ENCODE data around the gene FAM120B. TPM values are rescaled to one million over a fixed set of nuclear protein-coding genes. Genes with fewer than 3 reads are reported as not detected.
"Not testable (repeated sequence)": the region's sequence is repeated elsewhere in the genome, so short reads cannot be mapped to it uniquely, and the experiment has no call there.

Gene FAM120B, protein sequence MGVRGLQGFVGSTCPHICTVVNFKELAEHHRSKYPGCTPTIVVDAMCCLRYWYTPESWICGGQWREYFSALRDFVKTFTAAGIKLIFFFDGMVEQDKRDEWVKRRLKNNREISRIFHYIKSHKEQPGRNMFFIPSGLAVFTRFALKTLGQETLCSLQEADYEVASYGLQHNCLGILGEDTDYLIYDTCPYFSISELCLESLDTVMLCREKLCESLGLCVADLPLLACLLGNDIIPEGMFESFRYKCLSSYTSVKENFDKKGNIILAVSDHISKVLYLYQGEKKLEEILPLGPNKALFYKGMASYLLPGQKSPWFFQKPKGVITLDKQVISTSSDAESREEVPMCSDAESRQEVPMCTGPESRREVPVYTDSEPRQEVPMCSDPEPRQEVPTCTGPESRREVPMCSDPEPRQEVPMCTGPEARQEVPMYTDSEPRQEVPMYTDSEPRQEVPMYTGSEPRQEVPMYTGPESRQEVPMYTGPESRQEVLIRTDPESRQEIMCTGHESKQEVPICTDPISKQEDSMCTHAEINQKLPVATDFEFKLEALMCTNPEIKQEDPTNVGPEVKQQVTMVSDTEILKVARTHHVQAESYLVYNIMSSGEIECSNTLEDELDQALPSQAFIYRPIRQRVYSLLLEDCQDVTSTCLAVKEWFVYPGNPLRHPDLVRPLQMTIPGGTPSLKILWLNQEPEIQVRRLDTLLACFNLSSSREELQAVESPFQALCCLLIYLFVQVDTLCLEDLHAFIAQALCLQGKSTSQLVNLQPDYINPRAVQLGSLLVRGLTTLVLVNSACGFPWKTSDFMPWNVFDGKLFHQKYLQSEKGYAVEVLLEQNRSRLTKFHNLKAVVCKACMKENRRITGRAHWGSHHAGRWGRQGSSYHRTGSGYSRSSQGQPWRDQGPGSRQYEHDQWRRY
- 10 to 100 TPM; 33.4 to 40.2 (median 38.0) TPM for polyA plus RNA-seq (ENCODE audit: insufficient read length in 4 of 4)

DNA sequence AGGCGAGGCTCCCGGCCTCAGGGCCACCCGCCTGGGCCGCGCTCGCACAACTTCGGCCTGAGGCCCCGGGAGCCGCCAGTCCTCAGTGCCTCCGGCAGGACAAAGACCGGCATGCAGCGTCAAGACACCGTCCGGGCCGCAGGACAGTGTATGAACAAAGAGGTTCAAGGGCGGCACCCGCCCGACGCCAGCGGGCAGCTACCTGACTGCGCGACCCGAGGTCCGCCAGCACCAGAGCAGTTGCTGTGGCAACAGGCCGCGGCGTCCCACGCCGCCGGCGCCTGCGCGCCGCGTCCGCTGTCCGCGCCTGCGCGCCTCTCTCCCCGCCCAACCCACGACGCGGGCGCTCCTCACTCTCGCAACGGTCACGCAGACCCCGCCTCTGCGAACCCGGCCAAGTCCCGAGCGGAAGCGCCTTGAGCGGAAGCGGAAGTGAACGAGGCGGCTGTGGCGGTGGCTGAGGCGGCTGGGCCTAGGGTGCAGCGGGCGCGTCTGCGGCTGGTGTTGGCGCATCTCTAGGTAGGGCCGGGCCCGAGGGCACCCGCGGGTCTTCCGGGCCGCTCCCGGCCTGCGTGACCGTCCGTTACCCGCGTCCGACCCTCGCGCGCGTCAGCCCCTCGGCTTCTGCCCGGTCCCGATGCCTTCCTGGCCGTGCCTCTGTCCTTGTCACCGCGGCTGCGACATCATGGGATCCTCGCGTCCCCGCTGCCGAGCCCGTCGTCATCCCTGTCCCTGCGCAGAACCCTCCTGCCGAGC lies at the start of gene FAM120B:
FAM120B (plus strand) TSS at position 435 of the 756 bp plus-strand sequence. CDS start 10,633 bp downstream, outside the sequence.
- peak in 3 of 4 donors; percentile 86 to 93 (median 91) for DNase-seq (ENCODE audit: low read depth in 4 of 4, low spot score in 2 of 4)

DNA sequence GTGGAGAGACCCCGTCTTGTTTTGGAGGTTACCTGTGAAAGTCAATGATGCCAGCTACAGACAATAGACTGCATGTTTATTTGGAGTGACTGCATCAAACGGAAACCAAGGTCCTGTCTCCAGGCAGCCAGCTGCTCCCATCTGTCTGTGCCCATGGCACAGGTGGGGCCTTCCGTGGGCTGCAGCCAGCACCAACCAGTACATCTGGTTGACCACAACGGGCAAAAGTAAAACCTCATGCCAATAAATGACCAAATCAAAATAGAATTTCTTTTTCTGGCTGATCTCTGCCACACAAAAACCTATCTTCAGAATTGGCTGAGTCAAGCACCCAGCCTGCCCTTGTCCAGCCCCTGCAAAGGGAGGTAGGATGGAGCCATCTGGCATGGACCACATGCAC lies 49.2 kb upstream of the FAM120B start:
- DNase-seq (ENCODE audit: low read depth in 4 of 4, low spot score in 2 of 4), result no peak

DNA sequence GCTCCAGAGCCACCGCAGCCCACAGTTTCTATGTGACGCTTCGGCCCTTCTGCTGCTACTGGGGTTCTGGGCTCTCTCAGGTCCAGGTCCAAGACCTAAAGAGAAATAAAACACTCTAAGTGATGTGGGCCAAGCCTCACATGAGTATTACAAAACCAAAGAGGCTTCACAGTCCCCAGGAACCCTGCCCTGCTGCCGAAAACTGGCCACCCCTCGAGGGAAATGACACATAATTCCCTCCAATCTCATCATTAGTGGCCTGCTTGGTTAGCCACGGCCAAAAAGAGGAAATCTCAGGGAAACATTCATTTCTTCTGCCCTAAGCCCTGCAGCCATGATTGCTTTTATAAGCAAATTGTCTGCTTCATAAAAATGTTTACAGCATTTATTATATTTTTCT lies 48.2 kb upstream of the FAM120B start:
- DNase-seq (ENCODE audit: low read depth in 4 of 4, low spot score in 2 of 4), result no peak

DNA sequence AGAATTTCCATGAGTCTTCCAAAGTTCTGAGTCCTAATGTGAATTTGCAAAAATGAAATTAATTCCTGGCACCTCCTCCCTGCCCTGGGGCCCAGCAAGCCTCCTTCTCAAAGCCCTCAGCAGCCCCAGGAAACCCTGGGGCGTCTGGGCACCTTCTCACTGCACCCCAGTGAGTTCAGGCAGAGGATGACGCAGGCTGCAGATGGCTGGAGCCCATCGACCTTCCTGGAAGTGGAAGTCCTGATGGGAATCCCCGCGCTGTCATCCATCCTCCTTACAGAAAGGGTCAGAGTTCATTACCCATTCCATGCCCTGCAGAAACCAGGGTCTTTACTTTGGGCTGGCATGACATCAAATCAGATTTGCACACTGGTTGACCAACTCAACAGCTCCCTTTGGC lies 47.3 kb upstream of the FAM120B start:
- no peak for DNase-seq (ENCODE audit: low read depth in 4 of 4, low spot score in 2 of 4)

DNA sequence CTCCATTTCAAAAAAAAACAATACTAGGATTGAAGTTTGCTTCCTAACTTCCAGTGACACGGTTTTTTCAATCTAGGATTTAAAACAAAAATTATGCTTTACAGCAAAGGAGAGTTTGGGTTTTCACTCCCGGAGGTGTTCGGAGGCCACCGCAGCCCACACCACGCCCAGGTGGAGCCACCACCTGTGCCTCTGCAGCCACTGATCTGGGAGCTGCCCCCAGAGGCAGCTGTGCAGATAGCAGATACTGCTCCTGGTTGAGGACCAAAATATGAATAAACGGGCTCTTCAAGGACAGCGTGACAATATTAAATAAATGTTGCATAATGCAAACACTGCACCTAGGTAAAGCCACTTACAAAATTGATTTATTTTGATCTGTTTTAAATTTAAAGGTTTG lies 45.9 kb upstream of the FAM120B start:
- no peak for DNase-seq (ENCODE audit: low read depth in 4 of 4, low spot score in 2 of 4)

DNA sequence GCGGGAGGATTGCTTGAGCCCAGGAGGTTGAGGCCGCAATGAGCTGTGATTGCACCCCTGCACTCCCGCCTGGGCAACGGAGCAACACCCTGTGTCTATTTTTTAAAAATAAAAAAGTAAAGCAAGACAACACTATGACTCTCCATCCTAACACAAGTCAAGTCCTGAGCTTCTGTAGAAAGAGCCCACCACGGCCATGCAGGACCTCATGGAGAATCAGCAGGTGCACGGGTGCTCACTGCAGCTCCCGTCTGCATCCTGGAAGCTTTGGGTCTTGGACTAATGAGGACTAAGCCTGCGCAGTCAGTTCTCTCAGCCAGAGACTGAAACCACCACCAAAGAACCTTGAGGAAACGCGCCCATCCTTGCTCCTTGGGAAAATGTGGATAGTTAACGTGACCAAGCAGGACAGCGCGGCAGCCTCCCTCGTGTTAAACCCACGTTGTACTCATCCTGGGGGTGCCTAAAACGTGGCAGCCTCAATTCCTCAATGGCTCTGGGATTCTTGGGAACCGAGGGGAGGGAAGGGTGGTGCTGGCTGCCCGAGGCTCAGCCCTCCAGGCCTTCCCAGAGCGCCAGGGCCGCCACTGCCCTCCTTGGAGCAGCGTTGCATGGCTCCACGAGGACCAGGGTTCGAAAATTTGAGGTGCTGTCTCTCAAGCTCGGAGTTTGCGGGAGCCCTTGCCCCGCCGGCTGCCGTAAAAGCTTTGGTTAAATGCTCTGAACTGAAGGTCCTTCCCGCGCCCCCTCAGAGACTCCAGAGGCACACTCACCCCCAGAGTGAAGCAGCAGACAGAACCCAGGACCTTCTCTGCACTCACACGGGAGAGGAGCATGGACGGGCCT lies 44.7 kb upstream of the FAM120B start:
- no peak for DNase-seq (ENCODE audit: low read depth in 4 of 4, low spot score in 2 of 4)

DNA sequence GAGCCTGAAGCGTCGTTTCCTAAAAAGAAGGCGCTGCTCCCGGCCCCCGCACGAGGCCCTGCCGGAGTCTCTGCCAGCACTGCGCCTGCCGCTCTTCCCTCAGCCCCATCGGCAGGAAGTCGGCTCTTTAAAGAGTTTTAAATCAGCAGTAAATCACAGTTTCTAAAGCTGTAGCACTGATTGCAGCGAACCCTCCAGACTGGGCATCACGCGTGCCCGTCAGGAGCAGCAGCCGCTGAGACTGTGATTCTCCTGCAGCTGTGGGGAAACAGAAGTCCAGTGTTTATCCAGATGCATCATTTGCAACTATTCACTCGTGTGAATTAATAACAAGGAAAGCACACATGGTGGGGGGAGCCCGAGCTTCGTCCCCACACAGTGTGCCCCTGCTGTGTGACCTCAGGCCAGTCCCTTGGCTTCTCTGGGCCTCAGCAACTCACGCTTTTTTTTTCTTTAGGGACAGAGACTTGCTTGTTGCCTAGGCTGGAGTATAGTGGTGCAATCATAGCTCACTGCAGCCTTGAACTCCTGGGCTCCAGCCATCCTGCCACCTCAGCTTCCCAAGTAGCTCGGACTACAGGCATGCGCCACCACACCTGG lies 44.0 kb upstream of the FAM120B start:
- DNase-seq (ENCODE audit: low read depth in 4 of 4, low spot score in 2 of 4), result no peak

DNA sequence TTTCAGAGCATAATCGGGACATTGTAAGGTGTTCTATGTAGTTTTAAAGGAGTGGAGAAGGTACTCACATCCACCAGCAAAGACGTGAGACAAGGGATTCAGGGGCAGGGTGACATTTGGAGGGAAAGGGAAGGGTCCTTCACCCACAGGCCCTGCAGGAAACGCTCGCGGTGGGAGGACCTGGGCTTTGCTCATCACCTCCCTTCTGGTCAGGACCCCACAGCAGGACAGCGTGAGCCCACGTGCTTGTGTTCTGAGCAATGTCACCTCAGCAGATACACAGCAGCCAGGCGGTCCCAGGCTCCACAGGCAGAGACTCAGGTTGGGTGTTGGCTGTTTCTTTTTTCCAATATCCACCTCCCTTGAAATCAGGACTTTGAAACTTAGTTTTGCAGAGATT lies 43.1 kb upstream of the FAM120B start:
- no peak for DNase-seq (ENCODE audit: low read depth in 4 of 4, low spot score in 2 of 4)

DNA sequence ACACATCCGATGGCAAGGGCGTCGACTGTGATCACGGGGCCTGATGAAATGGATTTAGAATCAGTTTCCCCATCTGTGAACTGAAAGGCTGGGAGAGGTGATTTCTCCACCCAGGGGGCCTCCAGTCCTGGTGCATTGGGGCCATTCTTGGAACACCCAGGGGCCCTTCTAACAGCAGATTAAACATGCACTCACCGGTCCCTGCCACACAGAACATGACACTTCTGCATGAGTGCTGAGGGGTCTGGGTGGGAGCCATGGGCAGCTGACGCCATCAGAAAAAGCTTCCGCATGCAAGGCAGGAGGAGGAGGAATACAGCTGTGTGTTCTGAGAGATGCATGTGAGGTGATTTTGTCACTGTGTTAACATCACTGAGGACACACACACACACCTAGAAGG lies 42.5 kb upstream of the FAM120B start:
- no peak for DNase-seq (ENCODE audit: low read depth in 4 of 4, low spot score in 2 of 4)

DNA sequence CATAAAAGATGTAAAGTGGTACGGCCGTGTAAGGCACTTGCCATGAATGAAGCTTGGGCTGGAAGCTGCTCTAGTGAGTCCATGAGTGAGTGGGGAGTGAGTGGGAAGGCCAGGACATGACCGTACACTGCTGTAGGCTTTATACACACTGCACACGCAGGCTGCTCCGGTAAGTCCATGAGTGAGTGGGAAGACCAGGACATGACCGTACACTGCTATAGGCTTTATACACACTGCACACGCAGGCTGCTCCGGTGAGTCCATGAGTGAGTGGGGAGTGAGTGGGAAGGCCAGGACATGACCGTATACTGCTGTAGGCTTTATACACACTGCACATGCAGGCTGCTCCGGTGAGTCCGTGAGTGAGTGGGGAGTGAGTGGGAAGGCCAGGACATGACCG lies 41.9 kb upstream of the FAM120B start:
- not testable (repeated sequence) for DNase-seq (ENCODE audit: low read depth in 4 of 4, low spot score in 2 of 4)

DNA sequence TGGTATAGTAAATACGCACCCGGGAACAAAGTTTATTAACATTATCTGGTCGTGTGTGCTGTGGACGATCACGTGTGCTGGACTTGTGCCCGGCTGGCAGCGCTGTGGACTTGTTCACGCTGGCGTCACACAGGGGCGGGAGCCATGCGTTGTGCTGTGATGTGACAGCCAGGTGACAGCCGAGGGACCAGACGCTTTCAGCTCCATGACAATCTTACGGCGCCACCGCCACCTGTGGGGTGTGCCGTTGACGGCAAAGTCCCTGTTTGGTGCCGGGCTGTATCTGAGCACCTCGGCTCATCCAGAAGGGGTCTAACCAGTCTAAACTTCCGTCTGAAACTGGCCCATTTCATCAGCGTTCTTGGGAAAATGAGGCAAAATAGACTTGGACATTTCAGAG lies 40.9 kb upstream of the FAM120B start:
- DNase-seq (ENCODE audit: low read depth in 4 of 4, low spot score in 2 of 4), result no peak

DNA sequence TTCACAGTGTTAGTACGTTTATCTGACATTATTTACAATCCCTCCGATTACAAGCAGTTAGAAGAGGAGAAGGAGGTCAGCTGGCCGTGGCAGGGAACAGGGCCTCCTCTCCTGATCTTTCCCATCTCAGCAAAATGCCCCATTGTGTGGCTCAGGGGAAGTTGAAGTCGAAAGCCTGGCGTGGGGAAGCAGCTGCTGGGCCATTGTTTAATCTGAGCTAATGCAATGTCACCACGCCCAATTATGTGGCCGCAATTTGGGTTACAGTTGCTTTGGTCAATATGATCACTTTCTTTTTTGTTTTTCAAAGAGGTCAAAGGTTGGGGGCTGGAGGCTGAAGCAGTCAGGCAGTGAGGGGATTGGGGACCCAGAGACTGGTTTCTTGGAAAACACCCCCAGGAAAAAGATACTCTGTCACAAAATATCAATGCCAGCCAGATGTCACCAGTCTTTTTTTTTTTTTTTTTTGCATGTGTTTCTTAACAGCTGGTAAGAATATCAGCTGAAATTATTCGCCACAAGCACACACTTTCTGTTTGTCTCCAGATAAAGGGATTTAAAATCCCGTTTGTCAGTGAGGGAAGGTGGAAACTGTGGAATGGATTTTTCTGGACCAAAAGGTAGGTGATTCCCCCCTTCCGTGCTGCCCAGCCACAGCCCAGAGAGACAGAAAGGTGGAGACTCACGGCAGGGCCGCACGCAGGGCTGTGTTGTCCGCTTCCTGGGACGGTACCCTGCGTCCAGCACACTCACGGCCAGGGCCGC lies 40.3 kb upstream of the FAM120B start:
- no peak for DNase-seq (ENCODE audit: low read depth in 4 of 4, low spot score in 2 of 4)

DNA sequence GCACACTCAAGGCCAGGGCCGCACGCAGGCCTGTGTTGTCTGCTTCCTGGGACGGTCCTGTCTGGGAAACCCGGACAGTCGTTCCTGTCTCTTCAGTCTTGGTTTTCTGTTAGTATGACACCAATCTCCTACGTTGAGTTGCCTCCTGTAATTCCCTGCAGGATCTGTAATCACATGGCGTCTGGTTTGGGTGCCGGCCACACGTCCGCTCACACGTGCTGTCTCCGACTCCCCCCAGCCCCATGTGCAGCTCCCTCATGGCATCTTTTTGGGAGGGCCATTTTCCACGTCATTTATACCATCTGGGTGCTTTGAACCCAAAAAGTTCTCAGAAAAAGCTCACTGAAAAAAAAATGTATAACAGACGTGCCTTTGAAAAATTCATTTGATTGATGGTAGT lies 38.9 kb upstream of the FAM120B start:
- DNase-seq (ENCODE audit: low read depth in 4 of 4, low spot score in 2 of 4), result no peak

DNA sequence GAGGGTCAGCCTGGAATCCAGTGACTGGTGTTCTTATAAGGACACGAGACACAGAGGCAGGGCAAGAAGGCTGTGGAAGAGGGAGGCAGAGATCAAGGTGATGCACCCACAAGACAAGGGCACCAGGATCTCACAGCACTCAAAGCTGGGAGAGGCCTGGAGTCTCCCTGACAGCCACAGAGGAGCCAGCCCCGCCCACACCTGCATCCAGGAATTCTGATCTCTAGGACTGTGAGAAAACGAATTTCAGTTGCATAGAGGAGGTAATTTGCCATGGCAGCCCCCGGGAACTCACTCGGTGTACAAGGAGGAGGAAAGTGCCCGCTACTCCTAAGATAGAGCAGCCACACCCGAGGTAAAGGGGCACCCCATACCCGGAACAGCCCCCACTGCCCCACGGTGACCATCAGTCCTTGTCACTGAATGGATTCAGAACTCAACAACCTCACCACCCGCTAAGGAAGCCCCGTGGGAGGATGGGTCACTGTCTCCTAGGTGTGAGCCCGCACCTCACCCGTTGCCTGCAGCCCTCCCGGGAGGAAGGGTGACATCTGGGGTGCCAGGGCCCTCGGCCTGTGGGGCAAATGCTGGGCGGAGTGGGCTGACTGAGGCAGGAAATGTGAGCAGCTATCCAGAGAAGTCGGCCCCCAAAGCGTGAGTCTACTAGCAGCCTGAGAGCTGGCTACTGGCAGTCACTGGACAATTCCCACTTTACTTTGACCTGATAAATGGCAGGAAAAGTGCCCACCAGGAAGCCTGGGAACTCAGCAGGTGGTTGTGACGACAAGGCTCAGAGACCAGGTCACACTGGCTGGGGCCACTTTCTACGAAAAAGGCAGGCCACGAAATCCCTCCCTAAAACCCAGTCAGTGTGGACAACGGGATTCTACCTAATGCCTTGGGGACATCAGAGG lies 38.1 kb upstream of the FAM120B start:
- DNase-seq (ENCODE audit: low read depth in 4 of 4, low spot score in 2 of 4), result no peak

DNA sequence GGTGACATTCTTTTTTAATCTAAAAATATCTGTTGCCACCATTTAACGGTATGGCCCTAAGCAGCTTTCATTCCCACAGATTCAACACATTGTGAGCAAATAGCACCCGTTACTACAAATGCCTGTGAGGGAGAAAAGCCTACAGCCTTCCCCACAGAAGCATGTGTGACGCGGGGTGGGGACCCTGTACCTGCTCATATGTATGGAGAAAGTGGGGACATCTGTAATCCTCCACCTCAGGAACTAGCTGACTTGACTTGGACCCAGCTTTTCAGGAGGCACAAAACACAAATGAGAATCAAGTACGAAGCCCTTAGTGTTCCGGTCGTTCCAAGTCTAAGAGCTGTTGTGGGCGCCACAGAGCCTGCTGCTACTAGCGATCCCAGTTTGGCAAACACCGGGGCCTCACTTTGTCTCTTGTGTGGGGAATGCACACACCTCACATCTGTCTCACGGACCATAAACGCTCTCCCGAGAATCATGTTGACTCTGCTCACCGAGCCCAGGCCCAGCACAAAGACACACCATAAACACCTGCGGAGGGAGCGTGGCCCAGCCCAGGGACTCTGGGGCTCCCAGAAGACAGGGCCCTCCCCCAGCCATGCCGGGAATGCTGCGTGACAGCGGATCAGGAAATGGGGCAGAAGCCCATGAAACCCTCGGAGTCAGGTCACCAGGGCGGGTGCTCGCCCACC lies 37.3 kb upstream of the FAM120B start:
- no peak for DNase-seq (ENCODE audit: low read depth in 4 of 4, low spot score in 2 of 4)

DNA sequence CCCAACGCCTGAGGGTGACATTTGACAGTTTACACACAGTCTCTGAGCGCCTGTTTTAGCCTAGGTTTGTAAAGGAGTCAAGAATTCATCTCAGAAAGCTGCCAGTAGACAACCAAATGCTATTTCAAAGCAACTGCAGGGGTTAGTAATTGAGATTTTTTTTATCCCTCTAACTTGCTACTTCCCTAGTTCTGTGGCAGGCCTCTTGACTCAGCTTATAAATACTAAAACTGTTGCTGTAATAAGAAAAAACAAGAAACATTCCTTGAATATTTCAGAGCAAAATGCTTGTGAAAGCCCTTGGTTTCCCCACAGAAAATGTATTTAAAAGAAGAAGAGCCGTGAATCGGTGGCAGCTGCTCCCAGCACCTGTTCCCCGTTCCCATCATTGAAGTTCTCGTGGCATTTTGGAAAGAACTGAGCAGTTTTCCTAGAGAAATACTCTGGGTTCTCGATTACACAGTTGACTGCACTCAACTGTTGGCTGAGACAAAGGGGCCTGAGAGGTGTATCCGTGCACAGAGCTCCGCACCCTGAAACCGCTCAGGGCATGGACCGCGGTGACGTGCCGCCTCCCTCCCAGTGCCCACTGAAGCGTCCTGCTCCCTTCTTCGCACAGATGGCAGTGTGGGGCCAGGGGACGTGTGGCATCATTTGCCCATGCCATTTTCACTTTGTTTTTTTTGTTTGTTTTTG lies 36.6 kb upstream of the FAM120B start:
- DNase-seq (ENCODE audit: low read depth in 4 of 4, low spot score in 2 of 4), result no peak

Data from left renal cortex interstitium (tissue), 4 donors.